Stimulated activated CD4-positive, alpha-beta T cell treated with anti-CD3 and anti-CD28 coated beads, Interleukin-4, amount 100 ng/mL, for 48 hours (primary cell): ENCODE data around the gene ZC3H6.

Experiments used
- DNase-seq, 2 donors: peaks; one replicate each; pipeline ENCODE4 v3.0.0-alpha.2; 2020; ENCODE audit warnings: low read depth in 2 of 2

Gene ZC3H6

GRCh38 chr2:112275311-112275886 is at the start of gene ZC3H6:
ZC3H6 (plus strand) TSS chr2:112275597; CDS start chr2:112275995, 398 bp downstream.
- peak; percentile 98 to 100 for DNase-seq

GRCh38 chr2:112229348-112229747 is 46.0 kb upstream of the ZC3H6 start:
- DNase-seq, result no peak

GRCh38 chr2:112230371-112230770 is 45.0 kb upstream of the ZC3H6 start:
- DNase-seq, result no peak

GRCh38 chr2:112239862-112240261 is 35.5 kb upstream of the ZC3H6 start:
- no peak for DNase-seq

- no peak for DNase-seq
Observed at GRCh38 chr2:112242384-112242783, 33.0 kb upstream of the ZC3H6 start.

GRCh38 chr2:112243233-112243632 is 32.2 kb upstream of the ZC3H6 start:
- DNase-seq, result no peak

GRCh38 chr2:112244854-112245253 is 30.5 kb upstream of the ZC3H6 start:
- DNase-seq, result no peak

- no peak for DNase-seq
Observed at GRCh38 chr2:112251271-112251670, 24.1 kb upstream of the ZC3H6 start.

- DNase-seq, result no peak
Observed at GRCh38 chr2:112253261-112253815, 22.1 kb upstream of the ZC3H6 start.

- peak; percentile 93 to 94 for DNase-seq
Observed at GRCh38 chr2:112254466-112255240, 20.7 kb upstream of the ZC3H6 start, which contains the start of gene ZC3H8. ZC3H8 (minus strand) TSS chr2:112255042; CDS start chr2:112254981, 61 bp downstream.

GRCh38 chr2:112255875-112256274 is 19.5 kb upstream of the ZC3H6 start:
- DNase-seq, result no peak

GRCh38 chr2:112256654-112257053 is 18.7 kb upstream of the ZC3H6 start:
- DNase-seq, result no peak

GRCh38 chr2:112257575-112257974 is 17.8 kb upstream of the ZC3H6 start:
- no peak for DNase-seq

GRCh38 chr2:112259509-112260294 is 15.7 kb upstream of the ZC3H6 start:
- DNase-seq, result peak; percentile 80 to 81

GRCh38 chr2:112260295-112260625 is 15.1 kb upstream of the ZC3H6 start:
- DNase-seq, result no peak

- no peak for DNase-seq
Observed at GRCh38 chr2:112262876-112263275, 12.5 kb upstream of the ZC3H6 start.

- DNase-seq, result no peak
Observed at GRCh38 chr2:112268547-112268946, 6.8 kb upstream of the ZC3H6 start.

- DNase-seq, result no peak
Observed at GRCh38 chr2:112272669-112273068, 2.7 kb upstream of the ZC3H6 start.

GRCh38 chr2:112273349-112273748 is 2.0 kb upstream of the ZC3H6 start:
- DNase-seq, result no peak

- peak; percentile 67 to 75 for DNase-seq
Observed at GRCh38 chr2:112275887-112276773, 733 bp downstream of the ZC3H6 start.

- DNase-seq, result no peak
Observed at GRCh38 chr2:112276954-112277353, 1.6 kb downstream of the ZC3H6 start.
